ENCODE measurements around the gene PCNX3.

GRCh38 chr11:65649656-65650546 is 34.3 kb downstream of the PCNX3 start:
- TF ChIP-seq SUZ12 (IDR thresholded peaks at IDR 0.05; ENCODE audit: extremely low read depth, insufficient read depth, insufficient read length) (no peak), ZNF274 (IDR thresholded peaks at IDR 0.05; ENCODE audit: low read depth, low read length) (no peak), YY1 (IDR thresholded peaks at IDR 0.05; ENCODE audit: insufficient read depth, insufficient read length) (no peak)
